Hematopoietic multipotent progenitor cell treated with erythropoietin and hydrocortisone succinate and interleukin-3 and kit ligand, for 6 days (in vitro differentiated cells): ENCODE results near the gene NADSYN1.
"Not testable (repeated sequence)": the region's sequence is repeated elsewhere in the genome, so short reads cannot be mapped to it uniquely, and the experiment has no call there.

Experiments used
- DNase-seq: peaks from one replicate; pipeline ENCODE4 v3.0.0-alpha.2; 2015

NADSYN1 gene

GRCh38 chr11:71491940-71492339 is 38.9 kb downstream of the NADSYN1 start:
- DNase-seq: no peak

GRCh38 chr11:71495286-71496230 is 42.6 kb downstream of the NADSYN1 start:
- DNase-seq: no peak

GRCh38 chr11:71496421-71496820 is 43.4 kb downstream of the NADSYN1 start:
- no peak for DNase-seq

- no peak for DNase-seq
Observed at GRCh38 chr11:71498091-71498490, 45.1 kb downstream of the NADSYN1 start.

- DNase-seq: no peak
Observed at GRCh38 chr11:71499125-71499524, 46.1 kb downstream of the NADSYN1 start.

- no peak for DNase-seq
Observed at GRCh38 chr11:71499546-71499945, 46.5 kb downstream of the NADSYN1 start.

- peak; percentile 11 for DNase-seq
Observed at GRCh38 chr11:71500601-71501021, 47.6 kb downstream of the NADSYN1 start.

GRCh38 chr11:71501071-71501985 is 48.3 kb downstream of the NADSYN1 start:
- DNase-seq: no peak

- DNase-seq: no peak
Observed at GRCh38 chr11:71502026-71502425, 49.0 kb downstream of the NADSYN1 start.

- no peak for DNase-seq
Observed at GRCh38 chr11:71502871-71503435, 50.0 kb downstream of the NADSYN1 start.

GRCh38 chr11:71504531-71504930 is 51.5 kb downstream of the NADSYN1 start:
- DNase-seq: no peak

GRCh38 chr11:71505001-71505400 is 52.0 kb downstream of the NADSYN1 start:
- no peak for DNase-seq

- no peak for DNase-seq
Observed at GRCh38 chr11:71505781-71506180, 52.8 kb downstream of the NADSYN1 start.

- no peak for DNase-seq
Observed at GRCh38 chr11:71507102-71507501, 54.1 kb downstream of the NADSYN1 start.

- no peak for DNase-seq
Observed at GRCh38 chr11:71518506-71519471, 65.8 kb downstream of the NADSYN1 start.

GRCh38 chr11:71519546-71519945 is 66.5 kb downstream of the NADSYN1 start:
- no peak for DNase-seq

- no peak for DNase-seq
Observed at GRCh38 chr11:71525188-71525937, 72.4 kb downstream of the NADSYN1 start.

- DNase-seq: no peak
Observed at GRCh38 chr11:71525938-71526495, 73.0 kb downstream of the NADSYN1 start.

- DNase-seq: not testable (repeated sequence)
Observed at GRCh38 chr11:71526796-71527575, 74.0 kb downstream of the NADSYN1 start, which contains the start of gene KRTAP5-7. Gene KRTAP5-7 (plus strand): TSS chr11:71527267. CDS start chr11:71527301, 34 bp downstream.
